ENCODE measurements around the gene PHC2.

DNA sequence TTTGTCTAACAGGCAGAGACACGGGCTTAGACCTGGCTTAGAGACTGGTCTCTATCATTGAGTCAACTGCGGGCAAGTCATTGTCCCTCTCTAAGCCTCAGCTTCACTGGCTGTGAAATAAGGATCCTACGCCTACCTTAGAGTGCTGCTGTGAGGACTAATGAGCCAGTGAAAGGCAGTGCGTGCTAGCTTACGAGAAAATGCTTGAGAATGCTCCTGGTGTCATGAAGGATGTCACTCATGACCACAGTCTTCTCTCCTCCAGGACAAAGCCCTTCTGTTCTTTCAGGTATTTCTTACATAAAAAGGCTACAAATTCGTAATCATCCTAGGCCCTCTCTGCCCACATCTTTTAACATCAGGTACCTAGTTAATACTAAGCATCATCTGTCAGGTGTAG, 93.5 kb downstream of the PHC2 start:
- TF ChIP-seq SUZ12 (IDR thresholded peaks at IDR 0.05; ENCODE audit: low read depth, low read length) (no peak), REXO4 (CRISPR knock-in tag; IDR thresholded peaks at IDR 0.05; ENCODE audit: borderline replicate concordance) (no peak), ZBTB8A (CRISPR knock-in tag; IDR thresholded peaks at IDR 0.05; ENCODE audit: borderline replicate concordance, low read depth) (no peak), SMAD9 (CRISPR knock-in tag; IDR thresholded peaks at IDR 0.05) (no peak), ZSCAN12 (CRISPR knock-in tag; IDR thresholded peaks at IDR 0.05) (no peak), DPF2 (CRISPR knock-in tag; IDR thresholded peaks at IDR 0.05; ENCODE audit: borderline replicate concordance, low read depth) (no peak)
- TF ChIP-seq, protein P1, sequence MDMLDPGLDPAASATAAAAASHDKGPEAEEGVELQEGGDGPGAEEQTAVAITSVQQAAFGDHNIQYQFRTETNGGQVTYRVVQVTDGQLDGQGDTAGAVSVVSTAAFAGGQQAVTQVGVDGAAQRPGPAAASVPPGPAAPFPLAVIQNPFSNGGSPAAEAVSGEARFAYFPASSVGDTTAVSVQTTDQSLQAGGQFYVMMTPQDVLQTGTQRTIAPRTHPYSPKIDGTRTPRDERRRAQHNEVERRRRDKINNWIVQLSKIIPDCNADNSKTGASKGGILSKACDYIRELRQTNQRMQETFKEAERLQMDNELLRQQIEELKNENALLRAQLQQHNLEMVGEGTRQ (IDR thresholded peaks at IDR 0.05; ENCODE audit: low read depth, low read length) = no peak
- TF ChIP-seq, protein P1 (CRISPR knock-in tag; IDR thresholded peaks at IDR 0.05; ENCODE audit: borderline replicate concordance) = no peak
- TF ChIP-seq, protein P2, sequence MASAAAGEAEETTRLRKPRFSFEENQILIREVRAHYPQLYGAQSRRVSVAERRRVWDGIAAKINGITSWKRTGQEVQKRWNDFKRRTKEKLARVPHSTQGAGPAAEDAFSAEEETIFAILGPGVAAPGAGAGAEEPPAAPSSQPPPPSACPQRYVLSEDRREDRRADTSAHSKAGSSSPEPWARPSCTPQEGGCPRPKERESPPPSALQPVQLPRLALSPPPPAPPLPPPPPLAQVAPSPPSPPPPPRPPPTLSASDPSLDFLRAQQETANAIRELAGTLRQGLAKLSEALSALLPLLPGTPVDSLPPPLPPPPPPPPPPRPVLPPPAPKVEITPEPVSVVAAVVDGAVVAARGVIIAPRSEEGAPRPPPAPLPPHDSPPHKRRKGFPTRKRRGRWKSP (CRISPR knock-in tag; IDR thresholded peaks at IDR 0.05) = no peak

All from HepG2 (cell line).